OCI-M2 (cell line): ENCODE measurements around the gene ERBB4.

Source experiments
- DNase-seq: peaks from one replicate; lab custom pipeline; 2025; ENCODE audit not compliant: unreplicated experiment; lab: John Stamatoyannopoulos, UW

The ERBB4 gene

DNA sequence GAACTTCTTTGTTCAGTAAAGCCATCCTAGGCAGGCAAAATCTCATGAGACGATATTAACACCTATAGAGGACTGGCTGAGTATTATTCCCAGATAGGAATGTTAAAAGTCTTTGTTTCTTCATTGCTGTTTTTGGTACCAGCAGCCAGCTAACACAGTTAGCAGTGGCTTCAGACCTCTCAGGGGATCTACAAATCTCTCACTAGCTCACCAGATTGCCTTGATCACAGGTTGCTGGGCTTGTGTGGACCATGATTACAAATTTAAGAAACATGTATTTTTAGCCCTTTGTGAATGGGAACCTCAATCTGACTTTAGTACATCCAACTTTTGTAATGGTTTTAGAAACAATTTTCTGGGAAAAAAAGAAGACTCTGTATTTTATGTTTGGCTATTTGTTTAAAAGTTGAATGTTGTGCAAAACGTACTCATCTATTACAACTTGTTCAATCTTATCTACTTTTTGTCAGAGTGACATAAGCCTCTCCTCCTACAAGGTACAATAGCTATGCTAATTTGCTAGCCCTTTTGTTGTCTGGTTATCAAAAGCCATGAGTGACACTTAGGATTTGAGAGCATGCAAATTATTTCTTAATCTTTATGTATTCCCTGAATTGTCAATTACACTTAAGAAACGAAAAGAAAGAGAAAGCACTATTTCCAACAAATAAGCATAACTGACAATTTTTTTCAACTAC, 693.1 kb downstream of the ERBB4 start:
- DNase-seq, result no peak

DNA sequence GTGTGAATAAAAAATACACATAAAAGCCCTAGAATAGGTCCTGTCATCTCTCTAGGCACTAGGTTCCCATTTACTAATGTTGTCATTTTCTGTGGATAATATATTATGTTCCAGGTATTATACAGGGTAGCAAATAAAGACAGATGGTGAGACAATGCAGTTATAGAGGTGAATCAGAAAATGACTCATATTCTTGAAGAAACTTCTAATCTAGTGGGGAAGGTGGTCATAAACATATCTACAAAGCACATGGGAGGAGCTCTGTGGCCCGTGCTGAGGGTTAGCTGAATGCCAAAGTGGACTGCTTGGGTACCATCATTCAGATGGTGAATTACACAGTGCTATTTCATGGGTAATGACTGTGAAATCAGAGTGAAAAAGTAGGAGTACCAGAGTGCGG, 700.9 kb downstream of the ERBB4 start:
- no peak for DNase-seq

DNA sequence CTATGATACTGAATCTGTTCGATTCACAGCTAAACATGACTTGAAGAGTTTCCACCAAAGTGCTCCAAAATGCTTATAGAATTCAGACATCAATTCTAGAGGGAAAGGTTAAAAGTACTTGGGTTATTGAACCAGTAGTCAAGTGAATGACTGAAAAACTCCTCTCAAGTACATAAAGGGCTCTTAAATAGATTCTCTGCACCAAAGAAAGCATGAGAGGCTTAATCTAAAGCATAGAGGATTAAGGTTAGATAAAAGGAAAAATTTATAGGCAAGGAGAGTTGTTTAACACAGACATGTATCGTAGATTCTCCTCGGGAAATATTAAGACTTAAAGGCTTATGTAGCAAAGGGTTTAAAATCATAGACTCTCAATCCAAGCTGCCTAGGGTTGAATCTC, 701.4 kb downstream of the ERBB4 start:
- no peak for DNase-seq

DNA sequence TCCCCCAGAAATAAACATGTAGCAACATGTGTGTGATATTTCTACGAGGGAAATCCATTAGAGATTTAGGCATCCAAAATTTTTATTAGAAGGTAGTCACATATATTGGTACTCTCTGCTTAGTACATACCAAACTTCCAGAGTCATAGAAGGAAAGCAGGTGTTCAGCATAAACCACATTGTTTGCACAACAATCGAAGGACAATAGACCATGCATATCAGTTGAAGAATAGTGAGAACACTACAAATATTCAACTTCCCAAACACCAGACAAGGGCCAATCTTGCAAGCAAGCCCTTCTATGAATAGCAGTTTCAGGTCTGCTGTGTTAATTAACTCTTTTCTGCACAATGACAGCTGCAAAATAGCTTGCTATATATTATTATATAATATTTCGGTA, 702.2 kb downstream of the ERBB4 start:
- no peak for DNase-seq

DNA sequence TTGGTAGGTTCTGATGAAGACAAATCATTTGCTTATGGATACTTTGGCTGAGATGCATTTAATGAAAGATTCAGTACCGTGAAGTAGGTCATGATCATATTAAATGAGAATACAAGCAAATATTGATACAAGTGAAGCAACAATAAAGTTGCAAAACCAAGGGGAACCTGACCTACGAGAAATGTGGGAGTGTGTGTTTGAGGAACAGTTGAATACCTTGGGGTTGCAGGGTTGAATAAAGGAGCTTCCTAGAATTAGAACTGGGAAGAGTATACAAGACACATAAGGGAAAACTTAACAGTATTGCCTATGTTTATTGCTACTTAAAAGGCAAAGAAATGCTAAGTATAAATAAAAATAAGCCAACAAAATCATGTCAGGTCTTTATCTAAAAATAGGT, 702.9 kb downstream of the ERBB4 start:
- DNase-seq, result no peak

DNA sequence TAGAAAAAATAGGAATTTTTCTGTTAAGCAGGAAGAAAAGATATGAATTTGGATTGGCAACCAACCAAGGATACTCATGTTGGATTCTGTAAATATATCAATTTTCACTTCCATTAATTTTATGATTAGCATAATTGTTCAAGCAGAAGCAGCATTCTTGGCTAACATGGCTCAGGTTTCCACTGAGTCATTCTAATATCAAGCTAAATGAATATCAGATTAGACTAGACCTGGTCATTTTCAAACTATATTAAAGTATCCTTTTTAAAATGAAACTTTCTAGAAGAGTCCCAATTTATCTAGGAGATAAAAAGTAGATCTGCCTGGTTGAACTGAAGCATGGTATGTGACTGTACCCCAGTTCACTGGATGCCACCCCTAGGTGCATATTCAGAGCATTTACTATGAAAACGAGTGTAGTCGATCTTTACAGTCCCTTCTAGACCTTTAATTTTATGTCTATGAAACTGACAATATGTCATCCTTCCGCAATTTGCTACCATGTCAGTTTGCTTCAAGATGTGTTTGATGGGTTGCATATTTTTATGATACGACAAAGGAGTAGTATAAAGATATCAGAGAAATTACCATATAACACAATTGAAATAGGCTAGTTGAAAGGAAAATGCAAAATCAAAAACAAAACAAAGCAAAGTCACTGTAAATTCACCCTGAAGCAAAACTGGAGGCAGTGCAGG, 704.9 kb downstream of the ERBB4 start:
- no peak for DNase-seq

DNA sequence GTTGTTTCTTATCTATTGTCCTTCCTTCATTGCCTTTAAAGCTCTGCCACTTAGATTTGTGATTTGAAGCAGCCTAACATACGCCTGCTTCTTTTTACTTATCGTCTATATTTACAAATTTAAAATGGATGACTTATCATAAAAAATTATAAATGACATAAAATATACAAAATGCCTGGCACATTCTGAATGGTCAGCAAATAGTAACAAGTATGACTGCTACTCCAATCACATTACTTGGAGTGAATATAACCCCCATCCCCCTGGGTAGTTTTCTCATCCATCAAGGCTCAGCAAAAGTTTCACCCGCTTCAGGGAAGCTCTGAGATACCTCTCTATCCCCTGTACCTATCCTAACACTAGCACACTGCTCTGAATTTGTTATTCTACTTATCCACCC, 708.9 kb downstream of the ERBB4 start:
- no peak for DNase-seq

GRCh38 chr2:211823886-211824479, 714.6 kb downstream of the ERBB4 start:
- no peak for DNase-seq

GRCh38 chr2:211822686-211823335, 715.8 kb downstream of the ERBB4 start:
- DNase-seq, result no peak

GRCh38 chr2:211816754-211817153, 721.8 kb downstream of the ERBB4 start:
- DNase-seq, result no peak

DNA sequence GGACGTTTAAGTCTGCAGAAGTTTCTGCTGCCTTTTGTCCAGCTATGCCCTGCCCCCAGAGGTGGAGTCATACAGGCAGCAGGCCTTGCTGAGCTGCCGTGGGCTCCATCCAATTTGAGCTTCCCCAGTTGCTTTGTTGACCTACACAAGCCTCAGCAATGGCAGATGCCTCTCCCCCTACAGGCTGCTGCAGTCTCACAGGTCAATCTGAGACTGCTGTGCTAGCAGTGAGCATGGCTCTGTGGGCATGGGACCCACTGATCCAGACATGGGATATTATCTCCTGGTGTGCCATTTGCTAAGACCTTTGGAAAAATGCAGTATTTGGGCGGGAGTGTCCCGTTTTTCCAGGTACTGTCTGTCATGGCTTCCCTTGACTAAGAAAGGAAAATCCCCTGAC, 726.0 kb downstream of the ERBB4 start:
- DNase-seq, result no peak

GRCh38 chr2:211802666-211803065, 735.9 kb downstream of the ERBB4 start:
- DNase-seq, result no peak

DNA sequence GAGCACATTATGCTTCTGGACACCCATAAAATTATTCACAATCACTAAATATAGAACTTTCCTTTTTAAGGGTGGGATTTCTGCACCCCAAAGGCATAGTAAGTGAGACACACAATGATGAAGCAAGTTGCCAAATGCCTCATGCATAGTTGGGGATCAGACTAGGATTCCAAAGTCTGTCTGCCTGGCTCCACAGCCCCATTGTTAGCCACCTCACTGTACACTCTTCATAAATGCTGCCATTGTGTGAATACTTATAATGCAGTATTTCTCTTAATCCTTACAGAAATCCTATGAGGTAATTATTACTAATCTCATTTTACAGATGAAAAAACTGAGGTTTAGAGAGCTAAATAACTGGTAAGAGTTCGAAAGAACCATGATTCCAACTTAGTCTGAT, 738.6 kb downstream of the ERBB4 start:
- DNase-seq, result no peak

DNA sequence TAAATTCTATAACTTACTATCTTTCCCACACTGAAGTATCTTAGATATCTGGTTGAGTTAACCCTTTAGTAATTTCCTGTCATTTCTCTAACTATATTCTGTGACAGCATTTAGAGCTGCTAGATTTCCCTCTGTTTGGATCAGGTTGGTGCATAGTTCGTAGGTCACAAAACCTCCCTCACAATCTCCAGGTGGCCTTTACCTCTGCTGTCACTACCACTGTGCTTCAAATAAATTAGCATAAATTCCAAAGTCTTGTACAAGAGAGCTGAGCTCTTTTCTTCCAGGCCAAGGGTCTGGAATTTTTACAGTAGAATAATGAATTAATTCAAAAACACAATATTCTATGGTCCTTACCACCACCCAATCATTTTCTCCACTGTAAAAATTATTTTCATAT, 739.7 kb downstream of the ERBB4 start:
- DNase-seq, result no peak

GRCh38 chr2:211793690-211794089, 744.9 kb downstream of the ERBB4 start:
- no peak for DNase-seq

DNA sequence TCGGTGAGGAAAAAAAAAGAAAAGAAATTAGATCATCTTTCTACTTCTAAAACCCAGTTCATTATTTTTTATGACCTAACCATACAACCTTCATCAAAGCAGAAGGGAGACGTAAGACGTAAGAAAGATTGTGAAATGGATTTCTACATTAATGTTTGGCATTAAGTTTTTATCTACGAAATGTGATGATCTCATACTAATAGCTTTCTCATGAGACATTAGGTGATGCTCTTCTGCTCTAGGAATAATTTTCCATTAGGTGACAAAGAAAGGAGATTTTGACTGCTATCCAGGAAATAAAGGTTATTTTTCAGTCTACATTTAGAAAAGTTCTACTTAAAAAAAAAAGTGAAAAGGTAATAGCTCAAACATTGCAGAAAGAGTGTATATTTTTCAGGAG, 748.6 kb downstream of the ERBB4 start:
- no peak for DNase-seq

DNA sequence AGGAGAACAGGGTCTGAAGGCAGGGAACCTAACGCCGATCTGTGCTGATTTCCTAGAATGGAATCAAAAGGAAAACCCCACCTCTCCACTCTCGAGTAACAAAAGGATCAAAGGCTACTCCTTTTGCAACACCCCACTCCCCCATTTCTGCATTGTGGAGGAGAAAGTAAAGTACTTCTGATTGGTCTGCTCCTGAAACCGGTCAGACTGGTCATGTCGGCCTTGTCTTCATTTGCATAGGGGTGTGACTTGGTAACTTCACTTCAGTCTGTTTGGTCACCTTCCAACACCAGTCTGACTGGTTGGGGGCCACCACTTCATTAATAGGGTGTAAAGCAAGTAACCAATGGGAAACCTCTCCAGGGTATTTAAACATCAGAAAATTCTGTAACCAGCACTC, 771.9 kb downstream of the ERBB4 start:
- no peak for DNase-seq

DNA sequence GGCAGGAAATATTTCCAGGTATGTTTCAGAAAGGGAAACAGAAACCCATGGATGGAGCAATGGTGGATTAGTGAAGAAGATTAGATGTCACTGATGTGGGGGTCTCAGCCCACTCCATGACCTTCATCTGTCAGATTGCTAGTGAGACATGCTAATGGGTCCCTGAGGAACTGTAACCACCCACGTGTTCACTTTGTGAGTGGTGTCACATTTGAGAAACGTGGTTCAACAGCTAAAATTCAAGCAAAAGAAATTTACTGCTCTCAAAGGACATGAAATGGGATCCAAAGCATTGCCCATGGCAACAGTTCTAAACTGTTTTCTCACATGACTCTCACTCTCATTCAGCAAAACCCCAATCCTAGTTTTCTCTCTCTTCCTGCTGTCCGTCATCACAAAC, 776.1 kb downstream of the ERBB4 start:
- no peak for DNase-seq

GRCh38 chr2:211760103-211760502, 778.5 kb downstream of the ERBB4 start:
- no peak for DNase-seq

DNA sequence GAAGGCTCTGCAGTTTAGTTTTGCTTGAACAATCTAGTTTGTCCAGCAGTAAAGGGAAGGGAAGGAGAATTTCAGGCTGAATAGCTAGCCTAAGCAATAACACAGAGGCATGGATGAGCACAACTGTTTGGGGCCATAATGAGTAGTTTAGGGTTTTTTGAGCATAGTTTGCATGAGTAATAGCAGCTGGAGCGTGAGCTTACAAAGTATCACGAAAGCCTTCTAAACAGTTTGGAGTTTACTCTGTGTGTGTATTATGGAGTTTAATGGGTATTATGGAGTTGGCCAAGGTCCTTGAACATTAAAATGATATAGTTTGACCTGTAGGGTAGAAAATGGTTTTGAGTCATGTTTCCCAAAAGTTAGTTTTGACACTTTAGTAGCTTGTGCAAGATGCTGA, 782.3 kb downstream of the ERBB4 start:
- DNase-seq, result no peak

DNA sequence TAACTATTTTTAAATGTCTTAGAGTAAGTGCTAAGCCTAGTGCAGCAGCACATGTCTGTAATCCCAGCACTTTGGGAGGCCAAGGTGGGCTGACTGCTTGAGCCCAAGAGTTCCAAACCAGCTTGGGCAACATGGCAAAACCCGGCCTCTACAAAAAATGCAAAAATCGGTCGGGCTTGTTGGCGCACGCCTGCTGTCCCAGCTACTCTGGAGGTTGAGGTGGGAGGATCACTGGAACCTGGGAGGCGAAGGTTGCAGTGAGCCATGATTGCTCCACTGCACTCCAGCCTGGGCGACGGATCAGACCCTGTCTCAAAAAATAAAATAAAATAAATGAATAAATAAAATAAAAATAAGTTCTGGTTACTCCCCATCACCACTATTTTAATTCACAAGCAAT, 783.4 kb downstream of the ERBB4 start:
- DNase-seq, result no peak

DNA sequence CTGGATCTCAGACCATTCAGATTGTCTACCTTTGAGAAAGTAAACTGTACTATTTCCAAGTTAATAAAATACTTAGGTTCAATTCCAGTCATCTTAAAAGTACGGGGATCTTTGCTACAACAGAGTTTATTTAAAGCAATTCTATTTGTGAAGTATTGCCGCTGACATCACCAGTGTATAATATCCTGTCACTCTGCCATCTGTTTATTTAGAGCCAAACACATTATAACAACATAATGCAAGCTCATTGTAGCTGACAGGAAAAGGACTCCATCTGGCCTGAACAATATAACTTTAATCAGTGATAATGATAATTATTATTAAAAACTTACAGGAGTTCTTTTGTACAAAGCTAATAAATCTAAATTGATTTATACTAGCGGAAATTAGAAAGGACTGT, 786.8 kb downstream of the ERBB4 start:
- no peak for DNase-seq
